ENCODE measurements around the gene TTYH1. TPM values are rescaled to one million over a fixed set of nuclear protein-coding genes. Genes with fewer than 3 reads are reported as not detected.

The TTYH1 gene
- total RNA-seq, 6 experiments from 2014 or later: 0.30 to 0.93 (median 0.35) TPM; not detected in 1

- no peak overlapping the region for H3K4me3 ChIP-seq
- ATAC-seq (no peak), DNase-seq (no peak)
- peaks cover 0 to 4% of the 10 kb centered on the region in 2 donors for H3K27me3 ChIP-seq
- intact Hi-C loops (cut with DNase I): no loop called here
- WGBS (ENCODE audit: insufficient coverage, low coverage, low lambda C conversion rate, missing lambda C conversion rate): 35% methylated on average over 3 of the region's 3 CpGs
- H3K36me3 ChIP-seq: no peaks in the 10 kb centered on the region
- no peak overlapping the region for H3K27ac ChIP-seq
- H3K4me1 ChIP-seq: no peaks in the 10 kb centered on the region
- TF ChIP-seq POLR2A (IDR thresholded peaks at IDR 0.05) (no peak), CTCF (IDR thresholded peaks at IDR 0.05) (no peak)
- H3K9me3 ChIP-seq: no peaks in the 10 kb centered on the region
These were observed 67.6 kb downstream of the TTYH1 start for GRCh38 chr19:54482889-54483288.

GRCh38 chr19:54484451-54484850 is 69.2 kb downstream of the TTYH1 start:
- no peaks in the 10 kb centered on the region for H3K9me3 ChIP-seq
- H3K4me1 ChIP-seq: no peaks in the 10 kb centered on the region
- 44% methylated on average over 9 of the region's 10 CpGs for WGBS (ENCODE audit: insufficient coverage, low coverage, low lambda C conversion rate, missing lambda C conversion rate)
- no peaks in the 10 kb centered on the region for H3K36me3 ChIP-seq
- H3K27ac ChIP-seq: no peak overlapping the region
- TF ChIP-seq CTCF (IDR thresholded peaks at IDR 0.05): no peak
- DNase-seq (no peak), ATAC-seq (no peak)
- intact Hi-C loops (cut with DNase I): no loop called here
- H3K4me3 ChIP-seq: no peak overlapping the region
- peaks cover 0 to 4% of the 10 kb centered on the region in 2 donors for H3K27me3 ChIP-seq

GRCh38 chr19:54485851-54486250 is 70.6 kb downstream of the TTYH1 start:
- no peak for DNase-seq
- 30% methylated on average over 2 of the region's 5 CpGs for WGBS (ENCODE audit: insufficient coverage, low coverage, low lambda C conversion rate, missing lambda C conversion rate)
- intact Hi-C loops (cut with DNase I): no loop called here
- TF ChIP-seq POLR2A (IDR thresholded peaks at IDR 0.05) (no peak), CTCF (IDR thresholded peaks at IDR 0.05) (no peak)
- no peak for ATAC-seq
- no peaks in the 10 kb centered on the region for H3K9me3 ChIP-seq
- H3K4me3 ChIP-seq: no peak overlapping the region
- no peaks in the 10 kb centered on the region for H3K36me3 ChIP-seq
- H3K27ac ChIP-seq: no peak overlapping the region
- H3K4me1 ChIP-seq: no peaks in the 10 kb centered on the region
- peaks cover 0 to 4% of the 10 kb centered on the region in 2 donors for H3K27me3 ChIP-seq

Small RNAs within 50 kb of the gene (small RNA-seq; reads per million reads assigned to genes)
- 0 reads per million in 2 experiments for gene AC245884.3

Other genes with a start within 250 kb of the TTYH1 start
- 1 to 10 TPM in 3 of 6 experiments, under 1 TPM in 3; 0.18 to 2.4 (median 1.1) TPM for gene TMC4, start 242.3 kb upstream of the TTYH1 start, total RNA-seq
- gene MBOAT7, start 225.9 kb upstream of the TTYH1 start, total RNA-seq: 10 to 100 TPM; 26.6 to 57.7 (median 32.9) TPM
- 10 to 100 TPM; 11.8 to 31.9 (median 17.9) TPM for gene TSEN34, start 224.2 kb upstream of the TTYH1 start, total RNA-seq
- gene RPS9, start 214.6 kb upstream of the TTYH1 start, total RNA-seq: 100 to 1,000 TPM; 399 to 706 (median 486) TPM
- gene LILRB3, start 192.5 kb upstream of the TTYH1 start, total RNA-seq: 1 to 10 TPM; 1.3 to 8.7 (median 6.2) TPM
- gene LILRA6, start 172.7 kb upstream of the TTYH1 start, total RNA-seq: 1 to 10 TPM in 3 of 6 experiments, under 1 TPM in 3; 0.61 to 4.9 (median 0.98) TPM
- gene LILRB5, start 158.2 kb upstream of the TTYH1 start, total RNA-seq: 10 to 100 TPM in 2 of 6 experiments, 1 to 10 TPM in 4; 2.7 to 19.7 (median 8.4) TPM
- gene LILRB2, start 134.4 kb upstream of the TTYH1 start, total RNA-seq: 1 to 10 TPM; 1.6 to 9.8 (median 3.0) TPM
- gene LILRA5, start 102.3 kb upstream of the TTYH1 start, total RNA-seq: 1 to 10 TPM in 5 of 6 experiments, under 1 TPM in 1; 0.98 to 4.3 (median 1.9) TPM
- gene LILRA4, start 76.3 kb upstream of the TTYH1 start, total RNA-seq: 1 to 10 TPM in 1 of 6 experiments, under 1 TPM in 2, not detected in 3; 0.12 to 1.2 (median 0.78) TPM
- 10 to 100 TPM in 2 of 6 experiments, 1 to 10 TPM in 4; 2.9 to 15.3 (median 4.9) TPM for gene LAIR1, start 50.5 kb upstream of the TTYH1 start, total RNA-seq
- gene LENG8, start 33.7 kb downstream of the TTYH1 start, total RNA-seq: 10 to 100 TPM; 29.8 to 66.3 (median 41.1) TPM
- gene LENG9, start 48.3 kb downstream of the TTYH1 start, total RNA-seq: 1 to 10 TPM; 1.5 to 5.7 (median 3.3) TPM
- gene CDC42EP5, start 57.8 kb downstream of the TTYH1 start, total RNA-seq: 1 to 10 TPM; 1.3 to 3.7 (median 2.0) TPM
- gene LAIR2, start 87.4 kb downstream of the TTYH1 start, total RNA-seq: under 1 TPM in 1 of 6 experiments, not detected in 5; 0.38 TPM
- gene LILRA2, start 158.3 kb downstream of the TTYH1 start, total RNA-seq: 1 to 10 TPM; 1.4 to 8.3 (median 2.4) TPM
- 1 to 10 TPM in 3 of 6 experiments, under 1 TPM in 3; 0.62 to 2.7 (median 1.0) TPM for gene LILRA1, start 178.2 kb downstream of the TTYH1 start, total RNA-seq
- gene LILRB1, start 215.0 kb downstream of the TTYH1 start, total RNA-seq: 10 to 100 TPM in 1 of 6 experiments, 1 to 10 TPM in 5; 1.7 to 21.9 (median 4.1) TPM
- 1 to 10 TPM; 1.9 to 9.5 (median 2.5) TPM for gene LILRB4, start 247.5 kb downstream of the TTYH1 start, total RNA-seq